DLD1 (cell line): ENCODE data around the gene ZNF282.

Experiments used
- in situ Hi-C: cut with HindIII; loops from 2 replicates; pipeline ENCODE4 v1.10.0; 2017; ENCODE audit warnings: low sequenced_read_pairs

The ZNF282 gene

DNA sequence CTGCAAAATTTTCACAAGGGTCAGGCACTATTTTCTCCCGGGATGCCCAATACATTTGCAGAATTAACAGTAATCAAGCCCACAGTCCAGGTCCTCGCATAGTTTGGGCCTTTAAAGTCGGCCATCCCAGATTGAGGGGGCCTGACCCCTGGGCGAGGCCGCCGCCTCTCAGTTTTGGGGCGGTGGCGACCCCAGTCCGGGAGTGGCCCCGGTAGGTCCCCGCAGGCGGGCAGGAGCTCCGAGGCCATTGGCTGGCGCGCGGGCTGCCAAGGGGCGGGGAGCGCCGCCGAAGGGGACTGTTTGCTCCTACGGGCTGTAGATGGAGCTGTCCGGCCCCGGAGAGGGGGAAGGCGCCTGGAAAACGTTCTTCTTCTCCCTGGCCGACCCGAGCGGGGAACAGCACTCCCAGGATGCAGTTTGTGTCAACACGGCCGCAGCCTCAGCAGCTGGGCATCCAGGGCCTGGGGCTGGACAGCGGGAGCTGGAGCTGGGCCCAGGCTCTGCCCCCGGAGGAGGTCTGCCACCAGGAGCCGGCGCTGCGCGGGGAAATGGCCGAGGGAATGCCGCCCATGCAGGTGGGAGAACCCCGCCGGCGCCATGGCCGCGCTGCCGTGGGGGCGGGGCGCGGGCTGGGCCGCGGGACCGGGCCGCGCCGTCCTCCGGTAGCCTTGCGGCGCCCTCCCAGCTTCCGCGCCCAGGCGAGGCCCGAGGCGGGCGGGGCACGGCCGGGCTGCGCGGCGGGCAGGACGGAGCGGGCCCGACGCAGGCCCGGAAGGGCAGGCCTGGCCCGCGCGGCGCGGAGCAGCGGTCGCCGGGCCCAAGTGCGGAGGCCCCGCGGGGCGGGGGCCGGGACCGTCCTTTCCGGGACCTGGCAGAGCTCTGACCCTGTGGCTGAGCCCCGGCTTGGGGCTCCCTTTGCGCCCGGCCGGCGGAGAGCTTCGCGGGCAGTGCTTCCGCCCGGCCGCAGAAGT, at the start of gene ZNF282:
ZNF282 (plus strand) TSS at position 367 of the 971 bp plus-strand sequence; CDS start at position 411, 44 bp downstream.
- in situ Hi-C loops = no loop called here

DNA sequence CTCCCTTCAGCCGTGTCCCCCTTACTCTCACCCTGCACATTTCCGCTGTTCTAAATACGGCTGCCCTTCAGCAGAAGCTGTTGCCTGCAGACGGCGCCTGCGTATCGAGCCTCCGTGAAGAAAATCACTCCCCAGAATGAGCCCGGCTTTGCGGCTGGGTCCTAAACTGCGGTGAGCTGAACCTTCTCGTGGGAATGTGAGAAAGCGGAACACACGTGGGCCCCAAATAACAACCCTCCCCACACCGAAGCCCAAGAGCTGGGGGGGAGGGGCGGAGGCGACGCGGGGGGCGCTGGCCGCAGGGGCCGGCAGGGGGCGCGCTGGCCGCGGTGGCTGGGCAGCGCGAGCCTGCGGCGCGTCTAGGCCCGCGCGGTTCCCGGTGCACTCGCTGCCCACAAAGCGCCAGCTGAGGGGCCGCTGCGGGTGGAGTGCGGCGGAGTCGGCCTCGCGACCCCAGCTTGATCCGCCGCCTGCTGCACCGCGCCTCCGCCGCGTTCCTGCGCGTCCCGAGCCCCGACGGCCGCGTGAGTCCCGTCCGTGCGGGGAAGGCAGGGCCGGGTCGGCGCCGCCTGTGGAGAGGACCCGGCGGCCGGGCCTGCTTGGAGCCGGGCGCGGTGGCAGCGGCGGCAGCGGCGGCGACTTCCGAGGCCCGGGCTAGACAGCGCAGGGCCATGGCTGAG, 48.1 kb upstream of the ZNF282 start, which contains the start of gene ZNF398:
ZNF398 (plus strand) TSS at position 382 of the 680 bp plus-strand sequence; CDS start at position 672, 290 bp downstream.
- in situ Hi-C loops = no loop called here

DNA sequence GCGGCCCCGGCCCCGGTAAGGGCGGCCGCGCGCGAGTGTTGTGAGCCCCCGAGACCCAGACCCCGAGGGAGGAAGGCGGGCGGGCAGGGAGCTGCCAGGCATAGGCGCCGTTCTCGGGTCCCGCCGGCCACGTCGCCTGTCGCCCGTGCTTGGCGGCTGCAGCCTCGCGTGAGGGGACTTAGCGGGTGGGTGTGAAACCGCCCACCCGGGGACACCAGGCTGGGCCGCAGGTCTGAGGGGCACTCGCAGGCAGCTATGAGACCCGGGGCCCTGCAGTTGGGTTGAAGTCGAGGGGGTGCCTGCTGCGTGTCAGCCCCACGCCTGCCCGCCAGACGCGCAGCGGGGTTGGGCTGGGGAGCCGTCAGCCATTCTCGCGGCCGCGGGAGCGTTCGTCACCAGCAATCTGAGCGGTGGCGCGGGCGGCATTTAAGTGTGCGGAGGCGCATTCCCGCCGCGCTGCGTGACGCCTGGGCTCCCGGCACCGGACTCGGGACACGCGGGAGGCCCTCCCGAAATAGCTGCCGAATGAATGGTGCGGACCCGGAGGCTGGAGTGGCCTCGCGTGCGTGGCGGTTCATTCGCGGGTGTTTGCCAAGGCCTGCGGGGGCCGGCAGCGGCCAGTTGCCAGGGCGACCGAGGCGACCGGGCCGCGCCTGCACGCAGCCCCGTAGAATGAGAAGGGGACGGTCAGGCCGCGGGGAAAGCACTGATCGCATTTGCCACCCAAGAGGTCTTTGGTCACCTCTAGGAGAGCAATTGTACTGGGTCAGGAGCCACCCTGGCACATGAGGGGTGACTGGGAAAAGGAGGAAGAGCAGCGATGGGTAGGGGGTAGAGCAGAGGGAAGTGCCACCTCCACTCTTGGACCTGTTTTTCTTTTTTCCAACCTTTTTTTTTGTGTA, 47.3 kb upstream of the ZNF282 start:
- in situ Hi-C loops = no loop called here

DNA sequence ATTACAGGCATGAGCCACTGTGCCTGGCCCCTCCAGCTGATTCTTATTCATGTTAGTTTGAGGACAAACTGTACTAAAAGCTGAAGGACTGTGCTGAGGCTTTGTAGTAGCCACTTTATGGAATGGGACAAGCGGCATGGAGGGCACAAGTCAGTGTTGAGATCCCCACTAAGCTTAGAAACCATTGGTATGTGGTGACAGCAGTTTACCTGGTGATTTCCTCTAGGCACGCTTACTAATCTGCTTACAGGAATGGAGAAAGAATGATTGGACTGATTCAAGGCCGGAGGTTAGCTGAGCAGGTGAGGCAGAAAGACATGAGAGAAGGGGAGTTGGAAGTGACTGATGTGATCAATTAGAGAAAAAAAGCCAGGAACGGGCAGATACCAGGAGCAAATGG, 44.4 kb upstream of the ZNF282 start:
- in situ Hi-C loops = no loop called here

DNA sequence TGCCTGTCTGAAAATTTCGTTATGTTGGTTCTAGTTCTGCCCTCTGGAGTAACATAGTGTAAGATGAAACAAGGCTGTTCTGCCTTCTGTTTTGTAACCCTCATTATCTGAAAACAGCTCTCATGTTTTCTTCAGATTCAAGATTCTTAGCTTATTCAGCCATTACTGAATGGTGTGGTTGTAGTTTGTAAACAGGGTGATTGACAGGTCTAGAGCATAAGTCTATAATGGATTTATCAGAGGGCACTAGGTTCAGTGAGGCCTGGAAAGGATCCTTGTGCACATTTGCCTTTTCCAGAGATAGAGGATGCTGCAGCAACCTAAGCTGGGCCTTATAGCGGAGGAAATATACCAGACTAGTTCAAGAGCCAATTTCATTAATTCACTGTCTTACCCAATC, 42.0 kb upstream of the ZNF282 start:
- in situ Hi-C loops = no loop called here

DNA sequence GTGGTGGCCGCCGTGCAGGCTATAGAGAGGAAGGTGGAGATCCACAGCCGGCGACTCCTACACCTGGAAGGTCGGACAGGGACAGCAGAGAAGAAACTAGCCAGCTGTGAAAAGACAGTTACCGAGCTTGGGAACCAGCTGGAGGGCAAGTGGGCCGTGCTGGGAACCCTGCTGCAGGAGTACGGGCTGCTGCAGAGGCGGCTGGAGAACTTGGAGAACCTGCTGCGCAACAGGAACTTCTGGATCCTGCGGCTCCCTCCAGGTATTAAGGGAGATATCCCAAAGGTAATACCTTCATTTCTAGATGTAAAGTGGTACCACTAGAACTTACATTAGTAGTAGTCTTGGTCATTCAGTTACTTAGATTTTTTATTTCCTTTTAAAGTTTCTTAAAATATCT, 41.3 kb upstream of the ZNF282 start:
- in situ Hi-C loops = no loop called here

DNA sequence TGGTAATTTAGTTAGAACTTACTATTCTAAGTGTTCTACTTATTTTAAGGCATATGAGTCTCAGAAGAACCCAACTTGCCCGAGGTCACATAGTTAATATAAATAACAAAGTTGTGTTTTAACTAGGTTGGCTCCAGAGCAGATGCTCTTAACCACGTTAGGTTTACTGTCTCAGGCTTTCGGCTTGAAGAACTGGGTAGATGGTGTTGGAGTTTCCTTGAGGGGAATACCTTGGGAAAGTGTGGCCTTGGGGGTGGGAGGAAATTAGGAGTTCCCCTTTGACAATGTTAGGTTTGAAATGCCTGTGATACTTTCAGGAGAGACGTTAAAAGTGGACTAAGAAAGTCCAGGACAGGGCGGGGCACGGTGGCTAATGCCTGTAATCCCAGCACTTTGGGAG, 38.4 kb upstream of the ZNF282 start:
- in situ Hi-C loops = no loop called here

DNA sequence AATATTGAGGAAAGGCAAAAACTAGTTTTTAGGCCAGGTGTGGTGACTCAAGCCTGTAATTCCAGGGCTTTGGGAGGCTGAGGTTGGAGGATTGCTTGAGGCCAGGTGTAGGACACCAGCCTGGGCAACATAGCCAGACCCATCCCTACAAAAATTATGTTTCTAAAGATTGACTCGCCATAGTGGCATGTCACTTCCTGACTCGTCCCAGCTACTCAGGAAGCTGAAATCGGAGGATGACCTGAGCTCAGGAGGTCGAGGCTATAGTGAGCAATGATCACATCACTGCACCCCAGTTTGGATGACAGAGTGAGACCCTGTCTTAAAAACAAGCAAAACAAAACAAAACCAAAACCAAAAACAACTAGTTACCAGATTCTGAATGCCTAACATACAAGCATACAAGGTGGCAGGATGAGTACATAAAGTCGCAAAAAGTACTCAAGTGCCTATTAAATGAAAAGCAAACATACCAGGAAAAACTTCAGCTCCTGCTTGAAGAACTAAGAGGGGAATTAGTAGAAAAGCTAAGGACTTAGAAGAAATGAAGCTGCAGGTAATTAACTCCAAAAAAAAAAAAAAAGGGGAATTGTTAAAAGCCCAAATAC, 34.0 kb upstream of the ZNF282 start:
- in situ Hi-C loops = no loop called here

DNA sequence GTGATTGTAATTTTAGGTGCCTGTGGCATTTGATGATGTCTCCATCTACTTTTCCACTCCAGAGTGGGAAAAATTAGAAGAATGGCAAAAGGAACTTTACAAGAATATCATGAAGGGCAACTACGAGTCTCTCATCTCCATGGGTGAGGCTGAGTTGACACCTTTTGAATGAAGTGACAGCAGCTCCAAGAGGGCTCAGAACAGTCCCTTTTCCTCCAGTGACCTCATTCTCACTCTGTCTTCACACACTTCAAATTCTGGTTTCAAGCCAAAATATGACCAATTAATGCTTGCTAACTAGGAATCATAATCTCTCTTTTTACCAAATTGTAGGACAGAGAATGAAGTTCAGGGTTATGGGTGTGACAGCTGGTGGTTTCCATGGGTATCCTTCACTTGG, 29.2 kb upstream of the ZNF282 start:
- in situ Hi-C loops = no loop called here

DNA sequence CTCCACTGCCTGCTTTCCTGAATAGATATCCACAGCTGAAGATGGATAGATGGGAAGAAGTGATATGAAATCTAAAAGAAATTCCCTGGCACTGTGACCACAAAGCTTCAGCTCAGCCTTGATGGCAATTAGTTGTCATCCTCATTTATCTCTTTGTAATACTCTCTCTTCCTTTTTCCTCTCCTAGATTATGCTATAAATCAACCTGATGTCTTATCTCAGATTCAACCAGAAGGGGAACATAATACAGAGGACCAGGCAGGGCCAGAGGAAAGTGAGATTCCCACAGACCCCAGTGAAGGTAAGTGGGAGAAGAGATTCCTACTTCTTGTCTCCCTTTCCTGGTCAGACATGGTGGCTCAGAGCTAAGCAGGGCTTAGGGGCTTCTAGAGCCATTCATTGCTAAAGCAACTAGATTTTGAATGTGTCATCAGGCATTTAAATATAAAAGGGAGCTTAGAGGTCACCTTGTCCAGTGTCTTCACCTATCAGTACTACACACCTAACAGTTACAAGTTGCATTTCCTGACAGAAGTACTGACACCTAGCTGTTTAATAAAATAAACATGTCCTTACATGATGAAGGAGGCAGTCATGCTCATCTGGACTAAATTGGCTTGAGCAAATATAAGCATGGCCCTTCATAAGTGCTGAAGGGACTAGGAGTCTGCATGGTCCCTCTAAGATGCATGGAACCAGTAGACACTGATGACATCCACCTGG, 28.6 kb upstream of the ZNF282 start:
- in situ Hi-C loops = no loop called here

DNA sequence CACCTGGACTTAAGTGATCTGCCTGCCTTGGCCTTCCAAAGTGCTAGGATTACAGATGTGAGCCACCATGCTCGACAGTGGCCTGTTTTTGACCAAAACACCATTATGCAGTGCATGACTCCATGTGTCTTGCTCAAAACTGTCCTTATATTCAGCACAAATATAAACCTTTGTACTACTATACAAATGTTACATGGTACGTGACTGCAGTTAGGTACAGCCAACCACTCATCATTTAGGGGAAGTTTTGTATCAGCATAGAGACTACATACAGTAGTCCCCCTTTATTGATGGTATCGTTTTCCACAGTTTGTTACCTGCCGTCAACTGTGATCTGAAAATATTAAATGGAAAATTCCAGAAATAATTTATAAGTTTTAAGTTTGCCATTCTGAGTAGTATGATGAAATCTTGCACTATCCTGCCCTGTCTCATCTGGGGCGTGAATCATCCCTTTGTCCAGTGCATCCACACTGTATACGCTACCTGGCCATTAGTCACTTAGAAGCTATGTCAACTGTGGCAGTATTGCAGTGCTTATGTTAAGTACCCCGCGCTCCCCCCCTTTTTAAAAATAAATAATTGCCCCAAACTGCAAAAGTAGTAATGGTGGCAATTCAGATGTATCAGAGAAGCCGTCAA, 23.3 kb upstream of the ZNF282 start:
- in situ Hi-C loops = no loop called here

DNA sequence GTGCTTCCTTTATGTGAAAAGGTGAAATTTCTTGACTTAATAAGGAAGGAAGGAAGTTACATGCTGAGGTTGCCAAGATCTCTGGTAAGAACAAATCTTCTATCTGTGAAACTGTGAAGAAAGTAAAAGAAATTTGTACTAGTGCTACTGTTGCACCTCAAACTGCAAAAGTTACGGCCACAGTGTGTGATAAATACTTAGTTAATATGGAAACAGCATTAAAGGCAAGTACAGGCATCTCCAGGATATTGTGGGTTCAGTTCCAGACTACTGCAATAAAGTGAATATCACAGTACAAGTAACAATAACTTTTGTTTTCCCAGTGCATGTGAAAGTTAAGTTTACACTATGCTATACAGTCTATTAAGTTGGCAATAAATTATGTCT, 22.8 kb upstream of the ZNF282 start:
- in situ Hi-C loops = no loop called here

DNA sequence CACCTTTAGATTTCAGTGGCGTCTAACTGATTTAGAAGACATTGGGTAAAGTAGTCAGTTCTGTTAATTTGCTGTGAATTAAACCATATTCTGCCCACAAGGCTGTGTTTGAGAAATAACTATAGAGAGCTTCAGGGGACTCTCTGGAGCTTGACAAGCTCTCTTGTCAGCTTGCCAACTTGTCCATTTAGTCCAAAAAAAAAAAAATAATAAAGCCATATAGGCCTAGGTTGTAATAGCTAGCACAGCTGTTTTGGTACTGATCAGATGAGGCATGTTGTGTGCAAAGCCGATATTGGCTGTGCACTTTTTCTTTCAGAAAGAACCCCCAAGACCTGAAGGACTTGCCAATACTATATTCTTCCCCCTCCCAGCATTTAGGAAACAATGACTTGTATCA, 20.2 kb upstream of the ZNF282 start:
- in situ Hi-C loops = no loop called here

DNA sequence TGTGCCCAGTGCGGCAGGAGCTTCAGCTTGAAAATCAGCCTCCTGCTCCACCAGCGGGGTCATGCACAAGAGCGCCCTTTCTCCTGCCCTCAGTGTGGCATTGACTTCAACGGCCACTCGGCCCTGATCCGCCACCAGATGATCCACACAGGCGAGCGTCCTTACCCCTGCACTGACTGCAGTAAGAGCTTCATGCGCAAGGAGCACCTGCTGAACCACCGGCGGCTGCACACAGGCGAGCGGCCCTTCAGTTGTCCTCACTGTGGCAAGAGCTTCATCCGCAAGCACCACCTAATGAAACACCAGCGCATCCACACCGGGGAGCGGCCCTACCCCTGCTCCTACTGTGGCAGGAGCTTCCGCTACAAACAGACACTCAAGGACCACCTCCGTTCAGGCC, 16.1 kb upstream of the ZNF282 start:
- in situ Hi-C loops = no loop called here

DNA sequence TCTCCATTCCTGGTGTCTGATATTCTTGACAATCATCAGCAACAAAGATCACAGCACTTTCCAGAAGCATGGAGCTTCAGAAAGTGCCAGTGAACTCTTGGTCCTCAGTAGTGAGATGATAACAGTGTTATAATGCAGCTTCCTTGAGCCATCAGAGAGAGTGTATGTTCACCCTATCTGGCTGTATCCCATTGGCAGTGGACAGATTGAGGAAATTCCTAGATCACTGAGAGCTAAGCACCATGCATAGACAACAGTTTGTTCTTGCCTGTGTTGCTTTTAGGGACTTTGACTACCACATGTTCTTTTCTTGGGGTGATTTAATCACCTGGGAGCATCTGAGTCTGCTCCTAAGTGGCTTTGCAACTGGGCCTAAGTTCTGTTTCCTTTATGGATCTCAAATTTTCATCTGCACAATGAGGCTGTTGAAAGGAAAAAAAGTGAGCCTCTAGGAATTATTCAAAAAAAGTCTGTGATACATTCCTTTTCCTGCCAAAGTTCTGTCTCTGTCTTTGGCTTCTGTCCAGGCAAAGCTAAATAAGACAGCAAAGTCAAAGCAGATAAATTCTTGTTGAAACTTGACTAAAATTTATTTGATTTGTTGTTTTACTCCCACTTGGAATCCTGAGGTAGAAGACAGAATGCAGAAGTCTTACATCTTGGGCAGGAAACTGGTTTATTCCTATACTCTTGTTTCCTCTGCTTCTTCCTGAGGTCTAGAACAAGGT, 14.5 kb upstream of the ZNF282 start:
- in situ Hi-C loops = no loop called here

DNA sequence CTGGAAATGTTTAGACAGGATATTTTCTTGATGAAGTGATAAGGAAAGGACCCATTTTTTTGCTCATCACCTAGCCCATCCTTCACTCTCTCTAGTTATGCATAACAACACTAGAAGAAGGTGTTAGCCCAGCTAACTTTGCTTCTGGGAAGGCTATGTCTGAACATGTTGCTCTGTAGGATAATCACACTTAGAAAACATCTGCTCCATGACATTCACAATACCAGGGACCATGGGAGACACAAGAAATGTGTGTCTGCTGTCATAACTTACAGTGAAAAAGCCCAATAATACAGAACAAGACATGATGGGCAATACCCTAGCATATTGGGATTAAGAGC, 13.9 kb upstream of the ZNF282 start:
- in situ Hi-C loops = no loop called here

DNA sequence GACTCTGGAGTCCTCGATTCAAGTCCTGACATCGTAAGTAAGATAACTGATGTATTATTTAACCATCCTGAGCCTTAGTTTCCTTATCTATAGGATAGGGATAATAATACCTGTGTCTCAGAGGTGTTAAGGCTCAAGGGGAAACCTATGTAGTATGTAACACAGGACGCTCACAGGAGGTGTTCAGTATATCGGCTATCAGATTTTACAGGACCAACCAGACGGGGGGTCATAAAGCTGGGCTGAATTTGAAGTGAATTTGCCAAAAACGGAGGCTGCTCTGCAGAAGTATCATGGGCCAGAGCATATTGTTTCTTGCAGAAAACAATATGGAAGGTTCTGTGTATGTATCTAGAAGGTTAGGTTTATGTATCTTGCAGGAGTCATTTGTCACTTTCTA, 11.1 kb upstream of the ZNF282 start:
- in situ Hi-C loops = no loop called here

DNA sequence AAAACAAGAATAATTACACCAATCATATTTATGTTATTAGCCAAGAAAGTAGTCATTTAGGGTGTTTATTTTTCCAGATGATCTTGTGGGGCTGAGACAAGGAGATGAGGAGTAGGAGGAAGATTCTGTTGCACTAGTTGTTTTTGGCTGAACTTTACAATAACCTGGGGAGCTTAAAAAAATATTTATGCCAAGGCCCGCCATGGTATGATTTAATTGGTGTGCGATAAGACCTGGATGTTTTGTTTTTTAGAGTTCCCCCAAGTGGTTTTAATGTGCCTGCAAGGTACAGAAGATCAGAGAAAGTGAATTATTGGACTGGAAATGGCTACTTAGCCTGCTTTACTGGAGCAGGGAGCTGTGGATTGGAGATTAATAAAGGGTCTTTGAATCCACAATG, 7.1 kb upstream of the ZNF282 start:
- in situ Hi-C loops = no loop called here
